A673 (cell line): ENCODE measurements around the gene ADNP. TPM values are rescaled to one million over a fixed set of nuclear protein-coding genes. Genes with fewer than 3 reads are reported as not detected.

Experiments
- BruUV-seq: library from RNA; stranded (reverse); fragments of 400-500 nt; replicated peaks from 2 replicates; lab custom pipeline; 2021; lab: Mats Ljungman, UMichigan
- CTCF ChIA-PET: fragments of 300-600 bp; sonication (Branson Sonifier 250); formaldehyde crosslinking; loops from one replicate; lab custom pipeline; 2022; ENCODE audit warnings: antibody characterized with exemption; lab: Charles Lee
- POLR2A ChIA-PET: fragments of 300-600 bp; sonication (Branson Sonifier 250); formaldehyde crosslinking; loops from one replicate; lab custom pipeline; 2022; ENCODE audit warnings: antibody characterized with exemption; ENCODE audit not compliant: low non-redundant PET; lab: Charles Lee
- DNase-seq: peaks from one replicate; pipeline ENCODE4 v3.0.0-alpha.2; 2015; ENCODE audit warnings: low spot score
- H3K27ac ChIP-seq: fragments of 200-600 bp; sonication (generic); 2 replicates; pipeline ENCODE4 v1.5.1; 2016; ENCODE audit warnings: mixed run types, low read depth, mild to moderate bottlenecking, mixed read lengths, antibody characterized with exemption, low read length; ENCODE audit not compliant: poor library complexity, severe bottlenecking
- H3K27me3 ChIP-seq: fragments of 200-600 bp; sonication (generic); replicated peaks from 2 replicates; pipeline ENCODE4 v1.6.1; 2017; ENCODE audit warnings: mixed run types, low read depth, mild to moderate bottlenecking, mixed read lengths, antibody characterized with exemption, low read length; ENCODE audit not compliant: insufficient read depth, poor library complexity
- H3K36me3 ChIP-seq: fragments of 200-600 bp; sonication (generic); 2 replicates; pipeline ENCODE4 v1.6.1; 2016; ENCODE audit warnings: mixed run types, mild to moderate bottlenecking, mixed read lengths, antibody characterized with exemption, low read length; ENCODE audit not compliant: insufficient read depth, poor library complexity, severe bottlenecking
- H3K4me1 ChIP-seq: fragments of 200-600 bp; sonication (generic); 2 replicates; pipeline ENCODE4 v1.6.1; 2017; ENCODE audit warnings: mixed run types, mild to moderate bottlenecking, mixed read lengths, antibody characterized with exemption, low read length; ENCODE audit not compliant: insufficient read depth, poor library complexity, severe bottlenecking
- H3K4me3 ChIP-seq: fragments of 200-600 bp; sonication (generic); 2 replicates; pipeline ENCODE4 v1.5.1; 2016; ENCODE audit warnings: low read depth, mixed run types, mild to moderate bottlenecking, mixed read lengths, low read length; ENCODE audit not compliant: poor library complexity, severe bottlenecking
- H3K9me3 ChIP-seq: fragments of 200-600 bp; sonication (generic); 2 replicates; pipeline ENCODE4 v1.6.1; 2016; ENCODE audit warnings: mixed run types, low read depth, mild to moderate bottlenecking, mixed read lengths, antibody characterized with exemption, low read length; ENCODE audit not compliant: poor library complexity, severe bottlenecking
- EZH2 ChIP-seq: fragments of 200-600 bp; sonication (generic); IDR thresholded peaks from 2 replicates; pipeline ENCODE4 v1.6.1; 2017; ENCODE audit warnings: borderline replicate concordance, low read depth, mild to moderate bottlenecking, mixed read lengths, antibody characterized with exemption, low read length; ENCODE audit not compliant: poor library complexity, severe bottlenecking
- intact Hi-C: fragments of 100-400 bp; cut with micrococcal nuclease; formaldehyde crosslinking; loops from one replicate; pipeline ENCODE4 v1.10.0; 2022; ENCODE audit not compliant: unreplicated experiment
- total RNA-seq: library from RNA; stranded (reverse); gene quantifications from 2 replicates; pipeline ENCODE4 v1.2.3, GENCODE V29; 2021
- TF ChIP-seq, protein P1 (sequence below): fragments of 300-800, 200-600 bp; sonication (generic); conservative IDR thresholded peaks from 2 replicates; pipeline ENCODE4 v1.5.1; 2017; ENCODE audit warnings: low read depth, mild to moderate bottlenecking, antibody characterized with exemption, low read length, moderate library complexity, mixed read lengths

ADNP gene
- total RNA-seq, 1 experiment from 2014 or later = 108 TPM

- Histone ChIP-seq H3K27me3 (no peaks in the 10 kb centered on the region), H3K27ac (no peak overlapping the region), H3K4me3 (no peak overlapping the region), H3K9me3 (no peaks in the 10 kb centered on the region), H3K4me1 (peaks cover 13% of the 10 kb centered on the region), H3K36me3 (peaks cover 48% of the 10 kb centered on the region)
- TF ChIP-seq, protein P1, sequence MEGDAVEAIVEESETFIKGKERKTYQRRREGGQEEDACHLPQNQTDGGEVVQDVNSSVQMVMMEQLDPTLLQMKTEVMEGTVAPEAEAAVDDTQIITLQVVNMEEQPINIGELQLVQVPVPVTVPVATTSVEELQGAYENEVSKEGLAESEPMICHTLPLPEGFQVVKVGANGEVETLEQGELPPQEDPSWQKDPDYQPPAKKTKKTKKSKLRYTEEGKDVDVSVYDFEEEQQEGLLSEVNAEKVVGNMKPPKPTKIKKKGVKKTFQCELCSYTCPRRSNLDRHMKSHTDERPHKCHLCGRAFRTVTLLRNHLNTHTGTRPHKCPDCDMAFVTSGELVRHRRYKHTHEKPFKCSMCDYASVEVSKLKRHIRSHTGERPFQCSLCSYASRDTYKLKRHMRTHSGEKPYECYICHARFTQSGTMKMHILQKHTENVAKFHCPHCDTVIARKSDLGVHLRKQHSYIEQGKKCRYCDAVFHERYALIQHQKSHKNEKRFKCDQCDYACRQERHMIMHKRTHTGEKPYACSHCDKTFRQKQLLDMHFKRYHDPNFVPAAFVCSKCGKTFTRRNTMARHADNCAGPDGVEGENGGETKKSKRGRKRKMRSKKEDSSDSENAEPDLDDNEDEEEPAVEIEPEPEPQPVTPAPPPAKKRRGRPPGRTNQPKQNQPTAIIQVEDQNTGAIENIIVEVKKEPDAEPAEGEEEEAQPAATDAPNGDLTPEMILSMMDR = no peak
- TF ChIP-seq EZH2 = no peak
- POLR2A ChIA-PET = no interaction called here
- no TSS peak for BruUV-seq
- intact Hi-C loops = no loop called here
- CTCF ChIA-PET = no interaction called here
- DNase-seq = no peak
These were observed 22.0 kb upstream of the ADNP start for GRCh38 chr20:50953196-50953595.

GRCh38 chr20:50948132-50948785 lies 17.0 kb upstream of the ADNP start:
- Histone ChIP-seq H3K36me3 (peaks cover 68% of the 10 kb centered on the region), H3K4me1 (no peaks in the 10 kb centered on the region), H3K4me3 (no peak overlapping the region), H3K27me3 (no peaks in the 10 kb centered on the region), H3K27ac (no peak overlapping the region), H3K9me3 (no peaks in the 10 kb centered on the region)
- DNase-seq = no peak
- BruUV-seq = no TSS peak
- no peak for TF ChIP-seq EZH2
- CTCF ChIA-PET = interaction anchor here (1.2 kb wide), 1 partner anchor 130 kb away, joined by 3 read pairs; no protein-coding TSS in a partner anchor
- POLR2A ChIA-PET = interaction anchor here (0.5 kb wide), 1 partner anchor 14 kb away, joined by 4 read pairs; no protein-coding TSS in a partner anchor
- intact Hi-C loops = no loop called here

GRCh38 chr20:50943069-50943468 lies 11.8 kb upstream of the ADNP start:
- no peak for DNase-seq
- H3K36me3 ChIP-seq = peaks cover 70% of the 10 kb centered on the region
- intact Hi-C loops = no loop called here
- H3K4me1 ChIP-seq = no peaks in the 10 kb centered on the region
- POLR2A ChIA-PET = no interaction called here
- H3K27ac ChIP-seq = no peak overlapping the region
- no peaks in the 10 kb centered on the region for H3K27me3 ChIP-seq
- no peak overlapping the region for H3K4me3 ChIP-seq
- no TSS peak for BruUV-seq
- no peak for TF ChIP-seq EZH2
- TF ChIP-seq, protein P1 = no peak
- CTCF ChIA-PET = no interaction called here
- H3K9me3 ChIP-seq = no peaks in the 10 kb centered on the region
